ENCODE measurements around the gene SPATA6L.

The SPATA6L gene

DNA sequence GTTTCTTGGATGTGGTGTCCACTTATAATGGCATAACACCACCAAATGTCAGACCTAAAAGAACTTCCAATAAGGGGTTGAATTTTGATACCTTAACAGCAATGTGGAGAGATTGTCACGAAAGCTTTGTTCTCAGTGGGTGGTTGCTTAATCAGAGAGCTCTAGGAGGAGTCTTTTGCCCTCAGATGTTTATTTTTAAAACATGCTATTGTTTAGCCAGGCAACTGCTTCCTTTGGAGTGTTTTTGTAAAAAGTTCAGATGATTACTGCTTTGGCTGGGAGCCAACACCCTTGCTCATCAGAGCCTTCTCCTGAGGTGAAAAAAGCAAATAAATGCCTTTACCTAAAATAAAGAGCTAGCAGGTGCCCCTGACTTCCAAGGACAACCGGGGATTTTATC, 111.0 kb downstream of the SPATA6L start:
- Mint-ChIP-seq H3K27me3 (ENCODE audit: low read depth) (peaks cover 4% of the 10 kb centered on the region), H3K36me3 (ENCODE audit: low read depth) (no peaks in the 10 kb centered on the region), H3K9me3 (no peaks in the 10 kb centered on the region), H3K4me1 (ENCODE audit: low read depth) (peaks cover 5% of the 10 kb centered on the region), H3K27ac (no peak overlapping the region), H3K4me3 (no peak overlapping the region)
- no peak for DNase-seq (ENCODE audit: low spot score)

DNA sequence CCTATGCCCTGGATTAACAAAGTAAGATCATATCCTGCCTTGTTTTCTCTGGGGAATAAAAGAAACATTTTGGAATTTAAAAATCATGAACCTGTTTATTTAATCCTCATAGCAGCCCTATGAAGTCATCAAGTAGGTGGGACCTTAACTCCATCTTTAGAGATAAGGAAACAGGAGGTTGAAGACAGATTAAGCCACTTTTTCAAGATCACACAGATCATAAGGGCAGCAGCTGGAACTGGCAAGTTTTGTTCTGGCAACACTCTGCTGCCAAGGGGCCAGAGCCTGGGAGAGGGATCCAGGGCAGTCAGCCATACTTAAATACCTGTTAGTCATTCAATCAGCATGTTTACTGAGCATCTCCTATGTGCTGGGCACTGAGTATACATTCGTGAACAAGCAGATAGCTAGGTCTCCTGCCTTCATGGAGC, 112.3 kb downstream of the SPATA6L start:
- Mint-ChIP-seq H3K4me1 (ENCODE audit: low read depth) (peaks cover 5% of the 10 kb centered on the region), H3K4me3 (no peak overlapping the region), H3K27ac (no peak overlapping the region), H3K36me3 (ENCODE audit: low read depth) (no peaks in the 10 kb centered on the region), H3K27me3 (ENCODE audit: low read depth) (peaks cover 4% of the 10 kb centered on the region), H3K9me3 (no peaks in the 10 kb centered on the region)
- no peak for DNase-seq (ENCODE audit: low spot score)

DNA sequence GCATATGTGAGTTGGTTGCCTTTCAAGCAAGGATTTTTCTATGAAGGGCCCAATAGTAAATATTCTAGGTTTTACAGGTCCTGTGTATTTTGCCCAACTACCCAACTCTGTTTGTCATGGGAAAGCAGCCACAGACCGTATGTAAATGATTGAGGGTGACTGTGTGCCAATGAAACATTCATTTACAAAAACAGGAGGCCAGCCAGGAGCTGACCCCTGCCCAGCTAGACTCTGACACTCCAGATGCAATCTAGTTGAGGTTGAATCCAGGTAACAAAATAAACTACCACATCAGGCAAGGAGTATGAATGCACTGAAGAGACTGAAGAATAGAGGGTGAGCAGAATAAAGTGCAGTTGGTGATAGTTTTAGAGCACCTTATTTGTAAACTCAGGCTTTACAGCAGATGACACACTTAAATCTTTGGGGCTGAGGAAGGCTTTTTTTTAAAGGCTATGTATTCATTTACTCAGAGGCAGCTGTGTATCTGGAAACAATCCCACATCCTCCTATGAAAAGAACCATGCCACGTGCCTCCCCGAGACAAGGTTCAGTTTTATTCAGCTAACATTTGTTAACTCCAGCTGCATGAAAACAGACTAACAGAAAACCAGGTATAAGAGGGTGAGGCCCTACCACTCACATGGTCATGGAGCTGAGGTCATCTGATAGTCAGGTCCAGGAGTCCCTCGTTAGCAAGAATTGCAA, 115.3 kb downstream of the SPATA6L start:
- Mint-ChIP-seq H3K4me3 (no peak overlapping the region), H3K4me1 (ENCODE audit: low read depth) (peaks cover 5% of the 10 kb centered on the region), H3K9me3 (no peaks in the 10 kb centered on the region), H3K36me3 (ENCODE audit: low read depth) (no peaks in the 10 kb centered on the region), H3K27me3 (ENCODE audit: low read depth) (peaks cover 6% of the 10 kb centered on the region), H3K27ac (no peak overlapping the region)
- no peak for DNase-seq (ENCODE audit: low spot score)

DNA sequence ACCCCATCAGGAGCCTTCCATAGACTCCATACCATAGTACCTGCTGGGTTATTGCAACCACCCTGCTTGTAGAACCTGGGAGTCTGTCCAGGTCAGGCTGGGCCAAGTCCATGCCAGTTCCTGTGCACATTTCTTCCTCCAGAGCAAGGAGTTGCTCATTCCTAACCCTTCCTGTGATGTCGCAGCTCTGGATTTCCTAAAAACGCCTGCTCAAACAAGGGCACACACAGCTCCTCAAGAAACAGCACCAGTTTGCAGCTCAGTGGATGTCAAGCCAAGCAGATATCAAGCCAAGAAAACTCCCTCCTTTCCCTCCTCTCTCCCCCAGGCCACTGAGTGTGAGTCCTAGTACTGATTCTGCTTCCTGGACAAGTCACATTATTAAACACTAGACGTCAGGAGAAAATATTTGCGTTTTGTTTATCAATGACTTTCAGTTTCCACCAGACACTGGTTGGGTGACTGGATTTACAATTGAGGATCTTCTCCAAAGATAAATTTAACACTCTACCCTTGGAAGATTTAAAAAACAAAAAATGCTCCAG, 116.5 kb downstream of the SPATA6L start:
- DNase-seq (ENCODE audit: low spot score) = no peak
- Mint-ChIP-seq H3K27ac (no peak overlapping the region), H3K4me3 (no peak overlapping the region), H3K4me1 (ENCODE audit: low read depth) (peaks cover 5% of the 10 kb centered on the region), H3K36me3 (ENCODE audit: low read depth) (no peaks in the 10 kb centered on the region), H3K9me3 (no peaks in the 10 kb centered on the region), H3K27me3 (ENCODE audit: low read depth) (peaks cover 6% of the 10 kb centered on the region)

DNA sequence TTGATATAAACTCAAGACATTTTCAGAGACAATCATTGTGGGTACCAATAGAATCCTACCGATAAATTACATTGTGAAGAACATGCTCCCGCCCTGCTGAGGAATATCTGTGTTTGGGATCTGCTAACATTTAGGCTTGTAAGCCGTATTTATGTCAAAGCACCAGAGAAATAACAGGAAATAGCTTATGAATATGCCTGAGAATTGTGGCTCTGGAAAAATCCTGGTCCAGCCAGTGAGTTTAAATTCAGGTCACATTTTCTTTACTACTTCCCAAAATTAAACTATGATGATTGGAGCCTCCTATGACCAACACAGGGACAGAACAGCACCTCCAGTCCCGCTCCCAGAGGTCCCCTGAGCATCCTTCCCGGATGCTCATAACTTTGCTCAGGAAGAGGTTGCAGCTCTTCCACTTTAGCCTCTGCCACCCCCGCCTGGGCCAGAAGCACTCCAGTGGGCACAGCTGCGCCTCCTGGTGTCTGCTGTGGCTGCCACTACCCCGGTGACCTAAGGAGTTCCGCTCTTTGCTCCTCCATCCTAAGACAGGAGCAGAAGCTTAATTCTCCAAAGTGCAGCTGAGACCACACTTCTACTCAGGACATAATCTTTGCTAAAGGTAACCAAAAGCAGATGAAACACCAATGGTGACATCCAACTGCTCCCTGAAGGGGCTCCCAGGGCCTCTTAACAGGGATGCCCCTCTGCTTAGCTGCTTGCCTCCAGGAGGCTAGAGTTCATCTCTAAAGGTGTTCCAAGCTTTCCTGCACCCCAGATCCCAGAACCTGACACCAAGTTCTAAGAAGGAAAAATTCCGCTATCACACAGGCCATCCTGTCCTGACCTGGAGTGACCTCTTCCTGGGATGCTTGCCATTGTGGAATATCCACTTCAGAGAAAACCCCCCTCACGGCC, 117.2 kb downstream of the SPATA6L start:
- H3K27me3 Mint-ChIP-seq (ENCODE audit: low read depth) = peaks cover 10% of the 10 kb centered on the region
- no peak for DNase-seq (ENCODE audit: low spot score)
- H3K4me1 Mint-ChIP-seq (ENCODE audit: low read depth) = peaks cover 5% of the 10 kb centered on the region
- no peak overlapping the region for H3K4me3 Mint-ChIP-seq
- no peak overlapping the region for H3K27ac Mint-ChIP-seq
- H3K36me3 Mint-ChIP-seq (ENCODE audit: low read depth) = no peaks in the 10 kb centered on the region
- no peaks in the 10 kb centered on the region for H3K9me3 Mint-ChIP-seq

Measured in T-helper 2 cell treated with Interferon-gamma antibody and Interleukin-4, amounts not matched to agents 5 μg/mL and 100 μg/mL, for 36 hours (primary cell).